Measurements from ENCODE around the gene GNE. TPM values are rescaled to one million over a fixed set of nuclear protein-coding genes. Genes with fewer than 3 reads are reported as not detected.

GNE gene
- total RNA-seq, 1 experiment from 2014 or later, result 8.4 TPM

GRCh38 chr9:36204906-36205547 lies 53.2 kb downstream of the GNE start:
- TF ChIP-seq POLR2AphosphoS5 (IDR thresholded peaks at IDR 0.05; ENCODE audit: low read depth, low read length) (no peak), SRF (IDR thresholded peaks at IDR 0.05; ENCODE audit: low read depth) (no peak), ZFX (IDR thresholded peaks at IDR 0.05) (no peak)
- TF ChIP-seq, protein P1, sequence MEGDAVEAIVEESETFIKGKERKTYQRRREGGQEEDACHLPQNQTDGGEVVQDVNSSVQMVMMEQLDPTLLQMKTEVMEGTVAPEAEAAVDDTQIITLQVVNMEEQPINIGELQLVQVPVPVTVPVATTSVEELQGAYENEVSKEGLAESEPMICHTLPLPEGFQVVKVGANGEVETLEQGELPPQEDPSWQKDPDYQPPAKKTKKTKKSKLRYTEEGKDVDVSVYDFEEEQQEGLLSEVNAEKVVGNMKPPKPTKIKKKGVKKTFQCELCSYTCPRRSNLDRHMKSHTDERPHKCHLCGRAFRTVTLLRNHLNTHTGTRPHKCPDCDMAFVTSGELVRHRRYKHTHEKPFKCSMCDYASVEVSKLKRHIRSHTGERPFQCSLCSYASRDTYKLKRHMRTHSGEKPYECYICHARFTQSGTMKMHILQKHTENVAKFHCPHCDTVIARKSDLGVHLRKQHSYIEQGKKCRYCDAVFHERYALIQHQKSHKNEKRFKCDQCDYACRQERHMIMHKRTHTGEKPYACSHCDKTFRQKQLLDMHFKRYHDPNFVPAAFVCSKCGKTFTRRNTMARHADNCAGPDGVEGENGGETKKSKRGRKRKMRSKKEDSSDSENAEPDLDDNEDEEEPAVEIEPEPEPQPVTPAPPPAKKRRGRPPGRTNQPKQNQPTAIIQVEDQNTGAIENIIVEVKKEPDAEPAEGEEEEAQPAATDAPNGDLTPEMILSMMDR (IDR thresholded peaks at IDR 0.05 in 2 of 3, conservative IDR thresholded peaks at IDR 0.05 in 1 of 3; ENCODE audit: borderline replicate concordance in 1 of 3, insufficient read depth in 1 of 3, low read depth in 2 of 3, low read length in 2 of 3), result peak in 2 of 3 experiments; percentile 26 to 39; a peak in 3 of 6 replicates
- peak; percentile 89 for ATAC-seq
- intact Hi-C loops (cut with micrococcal nuclease), result no loop called here
- H3K4me2 ChIP-seq (ENCODE audit: low read length), result no peak overlapping the region
- no peak overlapping the region for H2AFZ ChIP-seq (ENCODE audit: low read depth, low read length, poor library complexity, severe bottlenecking)
- no peak overlapping the region for H3K27ac ChIP-seq (ENCODE audit: low read depth, low read length)
- H3K9ac ChIP-seq (ENCODE audit: low read length), result no peak overlapping the region
- H3K36me3 ChIP-seq (ENCODE audit: control insufficient read depth in 1 of 2, insufficient read depth in 2 of 2, low read length in 2 of 2), result peaks cover 66 to 82% of the 10 kb centered on the region in 2 experiments; a peak in 3 of 4 replicates
- H3K4me3 ChIP-seq (replicated peaks in 1 of 2; ENCODE audit: low read depth in 1 of 2, low read length in 2 of 2), result no peak overlapping the region
- POLR2A ChIA-PET, result interaction anchor here (1.0 kb wide), 1 partner anchor 15 kb away, joined by 3 read pairs; no protein-coding TSS in a partner anchor
- BruUV-seq (replicated peaks), result no TSS peak
- no peaks in the 10 kb centered on the region for H3K4me1 ChIP-seq (ENCODE audit: control insufficient read depth in 1 of 2, insufficient read depth in 2 of 2, low read length in 2 of 2)
- H3K27me3 ChIP-seq (ENCODE audit: insufficient read depth, low read length), result no peaks in the 10 kb centered on the region
- no peaks in the 10 kb centered on the region for H3K9me2 ChIP-seq (ENCODE audit: insufficient read depth)
- H4K20me1 ChIP-seq (ENCODE audit: insufficient read depth), result no peaks in the 10 kb centered on the region
- CTCF ChIA-PET, result interaction anchor here (0.8 to 0.9 kb wide), 2 partner anchors 15 to 124 kb away, joined by 3 to 5 read pairs; partner anchors contain the start of gene CLTA
- DNase-seq (ENCODE audit: low read depth, low spot score), result no peak
- RAD21 ChIA-PET (ENCODE audit: low non-redundant PET in 1 of 2, low total read pairs in 2 of 2, uncharacterized antibody in 2 of 2, unreplicated experiment in 2 of 2), result no interaction called here
- H3K9me3 ChIP-seq (ENCODE audit: control insufficient read depth in 1 of 2, insufficient read depth in 1 of 2, low read depth in 1 of 2, low read length in 2 of 2), result no peaks in the 10 kb centered on the region
- peaks cover 74% of the 10 kb centered on the region for H3K79me2 ChIP-seq (ENCODE audit: insufficient read depth, low read length)

GRCh38 chr9:36194326-36195000 lies 63.8 kb downstream of the GNE start:
- RAD21 ChIA-PET (ENCODE audit: low non-redundant PET in 1 of 2, low total read pairs in 2 of 2, uncharacterized antibody in 2 of 2, unreplicated experiment in 2 of 2), result no interaction called here
- no peak for ATAC-seq
- Histone ChIP-seq H3K9ac (ENCODE audit: low read length) (no peak overlapping the region), H3K27me3 (ENCODE audit: insufficient read depth, low read length) (no peaks in the 10 kb centered on the region), H3K79me2 (ENCODE audit: insufficient read depth, low read length) (peaks cover 65% of the 10 kb centered on the region), H3K4me2 (ENCODE audit: low read length) (no peak overlapping the region), H4K20me1 (ENCODE audit: insufficient read depth) (0 out of 2 replicates have a peak, but pooled peaks cover 5% of the 10 kb centered on the region), H3K9me2 (ENCODE audit: insufficient read depth) (no peaks in the 10 kb centered on the region), H3K9me3 (ENCODE audit: control insufficient read depth in 1 of 2, insufficient read depth in 1 of 2, low read depth in 1 of 2, low read length in 2 of 2) (no peaks in the 10 kb centered on the region), H3K36me3 (ENCODE audit: control insufficient read depth in 1 of 2, insufficient read depth in 2 of 2, low read length in 2 of 2) (peaks cover 13 to 21% of the 10 kb centered on the region in 2 experiments), H3K4me1 (ENCODE audit: control insufficient read depth in 1 of 2, insufficient read depth in 2 of 2, low read length in 2 of 2) (peaks cover 12 to 20% of the 10 kb centered on the region in 2 experiments), H3K4me3 (replicated peaks in 1 of 2; ENCODE audit: low read depth in 1 of 2, low read length in 2 of 2) (no peak overlapping the region), H2AFZ (ENCODE audit: low read depth, low read length, poor library complexity, severe bottlenecking) (no peak overlapping the region), H3K27ac (ENCODE audit: low read depth, low read length) (no peak overlapping the region)
- POLR2A ChIA-PET, result no interaction called here
- no TSS peak for BruUV-seq (replicated peaks)
- no peak for DNase-seq (ENCODE audit: low read depth, low spot score)
- no peak for TF ChIP-seq ZFX (IDR thresholded peaks at IDR 0.05)
- no peak for TF ChIP-seq CEBPB (IDR thresholded peaks at IDR 0.05; ENCODE audit: low read depth)
- TF ChIP-seq EZH2phosphoT487 (IDR thresholded peaks at IDR 0.05; ENCODE audit: borderline replicate concordance), result no peak
- TF ChIP-seq CBX3 (IDR thresholded peaks at IDR 0.05; ENCODE audit: low read depth), result no peak
- TF ChIP-seq ZNF274 (IDR thresholded peaks at IDR 0.05; ENCODE audit: low read depth, low read length), result no peak
- no peak for TF ChIP-seq TCF7L2 (IDR thresholded peaks at IDR 0.05; ENCODE audit: borderline replicate concordance, extremely low read depth, insufficient read depth, insufficient read length)
- intact Hi-C loops (cut with micrococcal nuclease), result no loop called here
- CTCF ChIA-PET, result no interaction called here
